Mesendoderm (in vitro differentiated cells): ENCODE results near the gene EBF3.

Experiments
- DNase-seq: peaks from one replicate; pipeline ENCODE4 v3.0.0; 2013
- H2AK5ac ChIP-seq: 2 replicates; pipeline ENCODE4 v1.6.1; 2013; ENCODE audit warnings: low read length, inconsistent platforms
- H2BK120ac ChIP-seq: 2 replicates; pipeline ENCODE4 v1.6.1; 2013; ENCODE audit warnings: low read depth, mild to moderate bottlenecking, low read length, moderate library complexity, mixed read lengths
- H2BK15ac ChIP-seq: replicated peaks from 2 replicates; pipeline ENCODE4 v1.6.1; 2013; ENCODE audit warnings: low read depth, mild to moderate bottlenecking, moderate library complexity
- H2BK5ac ChIP-seq: 2 replicates; pipeline ENCODE4 v1.6.1; 2013; ENCODE audit warnings: low read length, inconsistent platforms
- H3K18ac ChIP-seq: 2 replicates; pipeline ENCODE4 v1.6.1; 2013; ENCODE audit warnings: mild to moderate bottlenecking, low read length, mixed read lengths
- H3K23ac ChIP-seq: one replicate; pipeline ENCODE4 v1.6.1; 2013; ENCODE audit warnings: low read length
- H3K27ac ChIP-seq: 2 replicates; pipeline ENCODE4 v1.5.1; 2013; ENCODE audit warnings: low read depth, mild to moderate bottlenecking, inconsistent platforms, low read length, moderate library complexity
- H3K27me3 ChIP-seq: 2 replicates; pipeline ENCODE4 v1.6.1; 2013; ENCODE audit warnings: low read length, control low read depth, mild to moderate bottlenecking, inconsistent platforms; ENCODE audit not compliant: insufficient read depth, poor library complexity
- H3K36me3 ChIP-seq: 2 replicates; pipeline ENCODE4 v1.6.1; 2013; ENCODE audit warnings: low read length, inconsistent platforms; ENCODE audit not compliant: control insufficient read depth, insufficient read depth
- H3K4ac ChIP-seq: one replicate; pipeline ENCODE4 v1.6.1; 2013; ENCODE audit warnings: low read depth, mild to moderate bottlenecking, low read length, moderate library complexity
- H3K4me1 ChIP-seq: 2 replicates; pipeline ENCODE4 v1.6.1; 2013; ENCODE audit warnings: low read depth, low read length, inconsistent platforms; ENCODE audit not compliant: control insufficient read depth
- H3K4me2 ChIP-seq: 2 replicates; pipeline ENCODE4 v1.6.1; 2013; ENCODE audit warnings: low read length
- H3K4me3 ChIP-seq: 2 replicates; pipeline ENCODE4 v1.5.1; 2013; ENCODE audit warnings: mild to moderate bottlenecking, low read length
- H3K56ac ChIP-seq: one replicate; pipeline ENCODE4 v1.6.1; 2013; ENCODE audit warnings: low read length
- H3K79me1 ChIP-seq: 2 replicates; pipeline ENCODE4 v1.6.1; 2013; ENCODE audit warnings: low read length, inconsistent platforms
- H3K79me2 ChIP-seq: 2 replicates; pipeline ENCODE4 v1.6.1; 2013; ENCODE audit warnings: mild to moderate bottlenecking, low read length; ENCODE audit not compliant: control insufficient read depth, insufficient read depth
- H3K9ac ChIP-seq: 2 replicates; pipeline ENCODE4 v1.6.1; 2013; ENCODE audit warnings: low read length, inconsistent platforms
- H4K5ac ChIP-seq: one replicate; pipeline ENCODE4 v1.6.1; 2013; ENCODE audit warnings: low read length
- H4K8ac ChIP-seq: one replicate; pipeline ENCODE4 v1.6.1; 2013; ENCODE audit warnings: low read depth, mild to moderate bottlenecking, control low read depth, low read length, moderate library complexity
- WGBS: extraction: QIAGEN DNeasy Blood & Tissue Kit; methylation state at CpG from one replicate; pipeline ENCODE4 v1.1.7; 2013; ENCODE audit warnings: low lambda C conversion rate, missing lambda C conversion rate; ENCODE audit not compliant: insufficient coverage; ENCODE audit errors: extremely low coverage; 5-methylcytosine and 5-hydroxymethylcytosine counted together

EBF3 gene

DNA sequence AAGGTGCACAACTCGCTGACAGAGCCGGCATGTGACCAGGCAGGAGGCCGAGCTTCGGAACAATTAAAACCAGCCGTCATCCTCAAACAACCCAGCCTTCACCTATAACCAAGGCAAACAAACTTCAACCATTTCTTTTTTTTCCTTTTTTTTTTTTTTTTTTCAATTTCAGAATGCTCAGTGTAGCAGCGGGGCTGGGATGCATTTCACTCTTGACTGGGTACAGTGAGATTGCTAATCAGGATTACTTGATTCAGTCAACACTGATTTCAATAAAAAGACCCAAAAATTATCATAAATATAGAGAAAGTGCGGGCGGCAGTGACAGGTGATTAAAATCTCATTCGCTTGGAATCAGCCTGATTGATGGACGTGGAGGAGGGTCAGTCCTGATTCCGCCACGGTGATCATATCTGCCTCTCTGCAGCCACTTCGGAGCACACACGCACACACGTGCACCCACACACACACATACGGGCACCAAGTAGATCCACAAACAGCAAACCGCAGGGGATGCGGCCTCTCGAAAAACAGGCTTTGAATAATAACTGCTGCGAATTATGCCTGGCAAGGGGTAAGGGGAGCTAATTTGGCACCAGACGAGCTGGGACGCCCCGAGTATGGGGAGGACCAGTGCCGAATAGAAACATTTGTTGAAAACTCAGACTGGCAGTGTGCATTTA, 31.2 kb downstream of the EBF3 start:
- Histone ChIP-seq H3K36me3 (no peaks in the 10 kb centered on the region), H2BK5ac (no peak overlapping the region), H3K18ac (no peak overlapping the region), H3K4me3 (no peak overlapping the region), H3K4me2 (no peak overlapping the region), H3K79me1 (no peaks in the 10 kb centered on the region), H3K23ac (no peak overlapping the region), H3K9ac (no peak overlapping the region), H4K5ac (no peak overlapping the region), H4K8ac (no peak overlapping the region), H3K27ac (no peak overlapping the region), H3K56ac (no peak overlapping the region), H3K4me1 (peaks cover 3% of the 10 kb centered on the region), H2AK5ac (no peak overlapping the region), H2BK120ac (no peak overlapping the region), H3K27me3 (no peaks in the 10 kb centered on the region), H2BK15ac (no peak overlapping the region), H3K4ac (no peak overlapping the region), H3K79me2 (no peaks in the 10 kb centered on the region)
- DNase-seq = no peak
- no CpG with 5 or more reads among the region's 24 CpGs for WGBS

DNA sequence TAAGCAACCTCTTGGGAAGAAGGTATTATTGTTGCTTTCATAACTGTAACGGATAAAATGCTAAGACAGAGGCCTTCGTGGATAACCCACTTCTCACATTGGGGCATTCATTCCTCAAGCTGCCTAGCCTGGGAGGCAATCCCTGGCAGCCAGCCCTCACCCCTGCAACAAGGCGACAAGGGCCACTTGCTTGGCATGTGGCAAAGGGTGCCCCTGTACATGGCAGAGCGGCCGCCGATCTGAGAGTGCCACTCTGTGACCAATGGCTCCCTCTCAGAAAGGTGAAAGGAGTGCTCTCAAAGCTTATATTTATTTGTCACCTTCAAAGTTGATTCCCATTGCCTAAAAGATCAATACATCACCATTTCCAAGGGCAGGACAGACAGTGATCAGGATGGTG, 31.9 kb downstream of the EBF3 start:
- Histone ChIP-seq H3K79me1 (no peaks in the 10 kb centered on the region), H3K9ac (no peak overlapping the region), H3K36me3 (no peaks in the 10 kb centered on the region), H3K79me2 (no peaks in the 10 kb centered on the region), H4K5ac (no peak overlapping the region), H2BK5ac (no peak overlapping the region), H3K4ac (no peak overlapping the region), H3K4me3 (no peak overlapping the region), H2BK120ac (no peak overlapping the region), H3K23ac (no peak overlapping the region), H3K4me1 (peaks cover 3% of the 10 kb centered on the region), H3K27me3 (no peaks in the 10 kb centered on the region), H2AK5ac (no peak overlapping the region), H3K56ac (no peak overlapping the region), H2BK15ac (no peak overlapping the region), H3K27ac (no peak overlapping the region), H3K4me2 (no peak overlapping the region), H3K18ac (no peak overlapping the region), H4K8ac (no peak overlapping the region)
- WGBS = no CpG with 5 or more reads among the region's 6 CpGs
- DNase-seq = no peak

DNA sequence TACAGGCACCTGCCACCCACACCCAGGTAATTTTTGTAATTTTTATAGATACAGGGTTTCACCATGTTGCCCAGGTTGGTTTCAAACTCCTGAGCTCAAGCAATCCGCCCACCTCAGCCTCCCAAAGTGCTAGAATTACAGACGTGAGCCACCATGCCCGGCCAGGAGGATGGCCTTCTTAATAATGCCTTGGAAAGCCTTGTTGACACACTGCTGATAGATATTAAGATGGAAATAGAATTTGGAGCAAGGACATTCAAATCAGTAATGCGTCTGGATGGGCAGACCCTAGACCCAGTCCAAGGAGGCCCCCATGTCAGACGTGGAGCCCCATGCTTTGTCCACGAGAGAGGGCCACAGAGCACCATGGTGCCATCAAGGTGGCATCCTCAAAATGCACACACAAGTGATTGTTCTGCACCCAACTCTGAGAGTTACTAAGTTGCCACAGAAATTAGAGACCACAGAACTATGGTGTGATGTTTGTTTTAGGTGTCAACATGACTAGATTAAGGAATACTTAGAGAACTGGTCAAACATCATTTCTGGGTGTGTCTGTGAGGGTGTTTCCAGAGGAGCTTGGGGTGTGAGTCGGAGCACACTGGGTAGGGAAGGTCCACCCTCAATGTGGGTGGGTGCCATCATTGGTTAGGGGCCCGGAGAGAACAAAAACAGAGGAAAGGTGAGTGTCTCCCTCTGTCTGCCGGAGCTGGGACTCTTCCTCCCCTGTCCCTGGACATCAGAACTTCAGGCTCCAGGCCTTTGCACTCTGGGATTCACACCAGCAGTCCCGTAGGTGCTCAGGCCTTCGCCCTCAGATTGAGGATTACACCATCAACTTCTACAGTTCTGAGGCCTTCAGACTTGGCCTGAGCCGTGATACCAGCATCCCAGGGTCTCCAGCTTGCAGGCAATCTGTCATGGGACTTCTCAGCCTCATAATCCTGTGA, 34.5 kb downstream of the EBF3 start:
- DNase-seq = peak; percentile 39
- no peak overlapping the region for H4K5ac ChIP-seq
- H3K56ac ChIP-seq = no peak overlapping the region
- H3K79me2 ChIP-seq = no peaks in the 10 kb centered on the region
- no peak overlapping the region for H3K27ac ChIP-seq
- no peaks in the 10 kb centered on the region for H3K36me3 ChIP-seq
- no peaks in the 10 kb centered on the region for H3K79me1 ChIP-seq
- no peaks in the 10 kb centered on the region for H3K27me3 ChIP-seq
- H3K18ac ChIP-seq = no peak overlapping the region
- H2BK5ac ChIP-seq = no peak overlapping the region
- H2BK15ac ChIP-seq = no peak overlapping the region
- H4K8ac ChIP-seq = no peak overlapping the region
- H3K23ac ChIP-seq = no peak overlapping the region
- no peak overlapping the region for H2BK120ac ChIP-seq
- H3K4me2 ChIP-seq = no peak overlapping the region
- no peak overlapping the region for H3K4ac ChIP-seq
- no peak overlapping the region for H2AK5ac ChIP-seq
- H3K4me3 ChIP-seq = no peak overlapping the region
- H3K9ac ChIP-seq = no peak overlapping the region
- H3K4me1 ChIP-seq = peaks cover 3% of the 10 kb centered on the region
- no CpG with 5 or more reads among the region's 12 CpGs for WGBS

DNA sequence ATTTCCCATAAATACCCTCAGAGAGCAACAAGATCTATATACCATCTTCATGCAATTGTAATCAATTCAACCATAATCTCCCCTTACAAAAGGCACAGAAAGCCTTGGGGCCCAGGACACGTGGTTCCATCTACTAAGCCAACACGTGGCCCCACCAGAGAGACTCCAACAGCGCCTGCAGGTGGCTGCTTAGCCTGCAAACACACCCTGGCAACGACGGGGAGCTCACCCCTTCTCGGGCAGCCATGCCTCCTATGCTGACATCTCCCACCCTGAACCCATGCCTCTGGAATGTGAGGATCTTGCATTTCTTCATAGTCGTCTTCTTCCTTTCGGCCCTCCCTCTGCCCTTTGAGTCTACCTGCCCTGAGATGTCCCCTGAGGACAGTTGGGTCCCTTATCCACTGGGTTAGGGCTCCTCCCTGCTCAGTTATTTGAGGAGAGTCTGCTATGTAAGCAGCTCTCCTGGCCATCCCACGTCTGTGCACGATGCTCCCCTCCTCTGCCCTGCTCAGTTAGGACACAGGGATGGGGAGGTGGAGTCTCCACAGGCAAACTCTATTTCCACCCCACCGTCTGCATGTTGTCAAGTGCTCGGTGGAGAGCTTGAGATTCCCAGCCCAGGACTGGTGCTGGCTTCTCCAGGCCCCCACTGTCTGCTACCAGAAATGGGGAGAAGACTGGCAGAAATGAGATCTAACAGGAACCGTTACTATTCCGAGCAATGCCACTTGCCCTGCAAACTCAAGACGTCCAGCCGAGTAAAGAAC, 36.5 kb downstream of the EBF3 start:
- H3K79me1 ChIP-seq = no peaks in the 10 kb centered on the region
- H3K9ac ChIP-seq = no peak overlapping the region
- H3K79me2 ChIP-seq = no peaks in the 10 kb centered on the region
- H3K27ac ChIP-seq = no peak overlapping the region
- H3K36me3 ChIP-seq = no peaks in the 10 kb centered on the region
- H3K4me1 ChIP-seq = peaks cover 3% of the 10 kb centered on the region
- no peak overlapping the region for H4K5ac ChIP-seq
- H2AK5ac ChIP-seq = no peak overlapping the region
- no peak overlapping the region for H3K4me3 ChIP-seq
- no peak overlapping the region for H3K4me2 ChIP-seq
- no peaks in the 10 kb centered on the region for H3K27me3 ChIP-seq
- H3K18ac ChIP-seq = no peak overlapping the region
- DNase-seq = no peak
- H3K4ac ChIP-seq = no peak overlapping the region
- H2BK15ac ChIP-seq = no peak overlapping the region
- H2BK5ac ChIP-seq = no peak overlapping the region
- H3K23ac ChIP-seq = no peak overlapping the region
- no CpG with 5 or more reads among the region's 16 CpGs for WGBS
- H3K56ac ChIP-seq = no peak overlapping the region
- no peak overlapping the region for H4K8ac ChIP-seq
- no peak overlapping the region for H2BK120ac ChIP-seq

DNA sequence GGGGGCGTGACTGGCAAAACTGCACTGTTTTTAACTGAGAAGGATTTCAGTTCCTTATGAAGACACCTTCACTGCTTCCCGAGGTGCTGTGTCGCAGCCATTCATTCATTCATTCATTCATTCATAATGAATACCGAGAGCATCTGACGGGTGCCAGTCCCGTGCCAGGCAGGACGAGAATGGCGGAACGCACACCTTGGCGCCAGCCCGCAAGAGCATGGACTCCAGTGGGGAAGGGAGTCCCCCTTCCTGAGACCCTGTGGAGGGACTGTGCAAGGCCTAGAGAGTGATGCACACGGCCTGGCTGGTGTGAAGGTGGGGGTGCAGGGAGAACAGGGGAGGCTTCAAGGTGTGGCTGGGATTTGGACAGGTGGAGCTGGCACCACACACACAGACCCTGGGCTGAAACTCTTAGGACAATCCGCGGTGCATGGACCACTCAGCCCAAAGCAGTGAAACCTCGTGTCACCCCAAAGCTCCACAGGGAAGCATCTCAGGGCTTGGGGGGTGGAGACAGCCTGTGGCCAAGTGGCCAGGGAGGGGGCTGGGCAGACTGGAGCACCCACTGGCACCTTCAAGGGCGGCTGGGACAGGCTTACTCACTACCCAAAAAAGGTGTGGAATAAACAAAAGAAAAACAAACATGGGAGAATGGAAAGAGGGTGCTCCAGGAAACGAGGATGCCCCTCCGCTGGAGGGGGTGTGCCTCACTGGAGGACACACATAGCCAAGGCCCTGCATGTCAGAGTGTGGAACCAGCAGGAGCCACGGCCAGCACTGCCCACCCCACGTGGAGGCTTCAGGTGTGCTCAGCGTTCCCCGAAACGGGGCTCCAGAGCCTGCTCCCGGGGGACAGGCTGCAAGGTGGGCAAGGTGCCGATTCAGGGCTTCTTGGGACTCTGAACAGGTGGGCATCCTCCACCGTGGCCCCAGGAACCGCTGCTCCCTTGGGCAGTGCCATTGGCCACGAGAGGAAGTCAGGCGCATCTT, 37.7 kb downstream of the EBF3 start:
- Histone ChIP-seq H3K23ac (no peak overlapping the region), H3K36me3 (no peaks in the 10 kb centered on the region), H2BK15ac (no peak overlapping the region), H4K5ac (no peak overlapping the region), H3K18ac (no peak overlapping the region), H2BK120ac (no peak overlapping the region), H3K9ac (no peak overlapping the region), H4K8ac (no peak overlapping the region), H3K27ac (no peak overlapping the region), H3K27me3 (no peaks in the 10 kb centered on the region), H3K79me1 (no peaks in the 10 kb centered on the region), H2AK5ac (no peak overlapping the region), H2BK5ac (no peak overlapping the region), H3K4ac (no peak overlapping the region), H3K4me2 (no peak overlapping the region), H3K4me1 (peaks cover 3% of the 10 kb centered on the region), H3K79me2 (no peaks in the 10 kb centered on the region), H3K4me3 (no peak overlapping the region), H3K56ac (no peak overlapping the region)
- no peak for DNase-seq
- no CpG with 5 or more reads among the region's 29 CpGs for WGBS
